IMR-90 (cell line): Measurements from ENCODE around the gene KMT5C. TPM values are rescaled to one million over a fixed set of nuclear protein-coding genes. Genes with fewer than 3 reads are reported as not detected.
A peak's percentile ranks its signal among the peaks of the same experiment; 100 is the strongest.

Source experiments
- ATAC-seq: fragments of 200-7000 bp; cut with Tn5 transposase; 2 replicates; pipeline ENCODE4 v1.9.1; 2020; ENCODE audit warnings: low read depth, mild to moderate bottlenecking, moderate library complexity
- BruUV-seq: library from RNA; stranded (reverse); fragments of 400-500 nt; replicated peaks from 2 replicates; lab custom pipeline; 2021; lab: Mats Ljungman, UMichigan
- CTCF ChIA-PET: fragments of 300-600 bp; formaldehyde crosslinking; extraction: SDS; loops from one replicate; lab custom pipeline; 2021; ENCODE audit warnings: antibody characterized with exemption; lab: Yijun Ruan, JAX
- POLR2A ChIA-PET: fragments of 300-600 bp; sonication (Branson Sonifier 250); formaldehyde crosslinking; loops from one replicate; lab custom pipeline; 2022; ENCODE audit warnings: antibody characterized with exemption; ENCODE audit not compliant: unreplicated experiment; lab: Charles Lee
- DNase-seq: peaks from one replicate; pipeline ENCODE4 v3.0.0; 2013
- H2AFZ ChIP-seq: replicated peaks from 2 replicates; pipeline ENCODE3; 2013; ENCODE audit warnings: low read length, mild to moderate bottlenecking; ENCODE audit not compliant: poor library complexity
- H2AK5ac ChIP-seq: 2 replicates; pipeline ENCODE4 v1.6.1; 2013; ENCODE audit warnings: low read depth, low read length, inconsistent platforms
- H2AK9ac ChIP-seq: replicated peaks from 2 replicates; pipeline ENCODE3; 2013; ENCODE audit warnings: mild to moderate bottlenecking, low read depth, low read length, moderate library complexity; ENCODE audit not compliant: poor library complexity
- H2BK120ac ChIP-seq: 2 replicates; pipeline ENCODE4 v1.6.1; 2013; ENCODE audit warnings: low read depth, low read length, inconsistent platforms
- H2BK15ac ChIP-seq: 3 replicates; pipeline ENCODE4 v1.6.1; 2013; ENCODE audit warnings: low read depth, low read length, inconsistent platforms
- H2BK20ac ChIP-seq: 2 replicates; pipeline ENCODE4 v1.6.1; 2013; ENCODE audit warnings: low read depth, mild to moderate bottlenecking, inconsistent platforms, low read length, moderate library complexity
- H2BK5ac ChIP-seq: 2 replicates; pipeline ENCODE4 v1.6.1; 2013; ENCODE audit warnings: mild to moderate bottlenecking, low read depth, low read length, inconsistent platforms; ENCODE audit not compliant: poor library complexity, severe bottlenecking
- H3K14ac ChIP-seq: replicated peaks from 2 replicates; pipeline ENCODE4 v1.6.1; 2013; ENCODE audit warnings: low read depth, low read length, inconsistent platforms
- H3K18ac ChIP-seq: 2 replicates; pipeline ENCODE4 v1.6.1; 2013; ENCODE audit warnings: low read depth, low read length, control low read depth
- H3K23ac ChIP-seq: 2 replicates; pipeline ENCODE4 v1.6.1; 2013; ENCODE audit warnings: low read depth, low read length, inconsistent platforms
- H3K27ac ChIP-seq: 2 replicates; pipeline ENCODE4 v1.5.1; 2013; ENCODE audit warnings: mild to moderate bottlenecking, control low read depth, low read length; ENCODE audit not compliant: insufficient read depth
- H3K27me3 ChIP-seq: 2 replicates; pipeline ENCODE4 v1.6.1; 2013; ENCODE audit warnings: low read length; ENCODE audit not compliant: control insufficient read depth, insufficient read depth
- H3K36me3 ChIP-seq: 2 replicates; pipeline ENCODE4 v1.6.1; 2013; ENCODE audit warnings: low read length, mixed read lengths; ENCODE audit not compliant: control insufficient read depth, insufficient read depth
- H3K4ac ChIP-seq: 2 replicates; pipeline ENCODE4 v1.6.1; 2013; ENCODE audit warnings: low read depth, low read length, inconsistent platforms
- H3K4me1 ChIP-seq: 2 replicates; pipeline ENCODE4 v1.6.1; 2013; ENCODE audit warnings: low read length, mixed read lengths; ENCODE audit not compliant: control insufficient read depth, insufficient read depth
- H3K4me2 ChIP-seq: 2 replicates; pipeline ENCODE4 v1.6.1; 2013; ENCODE audit warnings: low read depth, mild to moderate bottlenecking, control low read depth, low read length, moderate library complexity
- H3K4me3 ChIP-seq: 2 replicates; pipeline ENCODE4 v1.5.1; 2013; ENCODE audit warnings: low read depth, mild to moderate bottlenecking, control low read depth, low read length, moderate library complexity; ENCODE audit not compliant: insufficient read depth
- H3K56ac ChIP-seq: 2 replicates; pipeline ENCODE4 v1.6.1; 2013; ENCODE audit warnings: low read length, inconsistent platforms; ENCODE audit not compliant: insufficient read depth; ENCODE audit errors: extremely low read depth
- H3K79me1 ChIP-seq, 2 experiments: 2 replicates each; pipeline ENCODE4 v1.6.1; 2013; ENCODE audit warnings: low read length in 2 of 2, inconsistent platforms in 1 of 2, low read depth in 1 of 2
- H3K9ac ChIP-seq: 2 replicates; pipeline ENCODE4 v1.6.1; 2013; ENCODE audit warnings: low read depth, low read length, control low read depth
- H3K9me1 ChIP-seq: 2 replicates; pipeline ENCODE4 v1.6.1; 2013; ENCODE audit warnings: low read length, inconsistent platforms; ENCODE audit not compliant: insufficient read depth
- H3K9me3 ChIP-seq: 2 replicates; pipeline ENCODE4 v1.6.1; 2013; ENCODE audit warnings: low read length; ENCODE audit not compliant: control insufficient read depth, insufficient read depth
- H4K20me1 ChIP-seq: 2 replicates; pipeline ENCODE4 v1.6.1; 2013; ENCODE audit warnings: low read length, inconsistent platforms; ENCODE audit not compliant: insufficient read depth
- H4K5ac ChIP-seq: 2 replicates; pipeline ENCODE4 v1.6.1; 2013; ENCODE audit warnings: mild to moderate bottlenecking, low read depth, low read length, control low read depth
- H4K8ac ChIP-seq, 2 experiments: 2 replicates each; pipeline ENCODE4 v1.6.1; 2013; ENCODE audit warnings: low read depth in 2 of 2, low read length in 2 of 2, control low read depth in 1 of 2, inconsistent platforms in 1 of 2
- H4K91ac ChIP-seq: 2 replicates; pipeline ENCODE4 v1.6.1; 2013; ENCODE audit warnings: low read depth, low read length, inconsistent platforms; ENCODE audit not compliant: insufficient read depth
- CTCF ChIP-seq: conservative IDR thresholded peaks from 2 replicates; pipeline ENCODE4 v1.5.1; 2012; ENCODE audit warnings: mild to moderate bottlenecking, low read depth, low read length, improper control_type of control experiment
- MAZ ChIP-seq: IDR thresholded peaks from 2 replicates; pipeline ENCODE4 v1.6.1; 2012; ENCODE audit warnings: low read depth, mild to moderate bottlenecking, low read length, improper control_type of control experiment, moderate library complexity, borderline replicate concordance
- SMC3 ChIP-seq: fragments of 150-350 bp; IDR thresholded peaks from 2 replicates; pipeline ENCODE4 v1.6.1; 2016; ENCODE audit warnings: low read depth, mild to moderate bottlenecking, antibody characterized with exemption, low read length, moderate library complexity
- WGBS, 2 experiments: methylation state at CpG; one replicate each; pipeline versions ENCODE4 v1.1.5 to v1.1.7; 2013; ENCODE audit warnings: missing lambda C conversion rate in 2 of 2; ENCODE audit not compliant: insufficient read length in 1 of 2; ENCODE audit errors: extremely low coverage in 2 of 2; 5-methylcytosine and 5-hydroxymethylcytosine counted together
- dilution Hi-C: fragments of 300-500 bp; cut with HindIII; formaldehyde crosslinking; loops from one replicate; pipeline ENCODE4 v1.14.3; 2018; ENCODE audit warnings: low sequenced_read_pairs; ENCODE audit not compliant: unreplicated experiment
- in situ Hi-C: fragments of 300-500 bp; cut with MboI; formaldehyde crosslinking; loops from 3 replicates; pipeline ENCODE4 v1.14.3; 2019; ENCODE audit warnings: low sequenced_read_pairs, inconsistent platforms, mixed read lengths
- intact Hi-C: fragments of 100-400 bp; cut with micrococcal nuclease; formaldehyde crosslinking; loops from 2 replicates; pipeline ENCODE4 v1.10.0; 2022
- polyA plus RNA-seq, 3 experiments: library from polyadenylated mRNA; depleted of rRNA; stranded (reverse); fragments of >200 nt; gene quantifications; 2 replicates each; pipeline ENCODE4 v1.2.3, GENCODE V29; 2012; ENCODE audit warnings: low replicate concordance in 1 of 3
- total RNA-seq: library from RNA; depleted of rRNA; stranded (reverse); fragments of >200 nt; gene quantifications from 2 replicates; pipeline ENCODE4 v1.2.3, GENCODE V29; 2012

KMT5C gene
- total and polyA plus RNA-seq, 2 of the 4 experiments (the other 2 are of a cell fraction) = 1.8 to 5.9 TPM

- 0 out of 2 replicates have a peak overlapping the region, but pooled peaks have one; percentile 16 for H2AK5ac ChIP-seq
- no peak overlapping the region for H4K8ac ChIP-seq
- peaks cover 4 to 17% of the 10 kb centered on the region in 2 experiments; a peak in 3 of 4 replicates for H3K79me1 ChIP-seq
- in situ Hi-C loops (no loop called here), dilution Hi-C loops (no loop called here), intact Hi-C loops (no loop called here)
- H4K91ac ChIP-seq = no peak overlapping the region
- peak overlapping the region; percentile 92 for H3K9ac ChIP-seq
- BruUV-seq = no TSS peak
- peak overlapping the region; percentile 85 for H2AFZ ChIP-seq
- H3K9me3 ChIP-seq = no peaks in the 10 kb centered on the region
- no peak overlapping the region; the same call in 1 of the 2 replicates for H3K14ac ChIP-seq
- H3K56ac ChIP-seq = no peak overlapping the region
- H2BK120ac ChIP-seq = no peak overlapping the region
- H2AK9ac ChIP-seq = peak overlapping the region; percentile 97
- H4K5ac ChIP-seq = no peak overlapping the region
- 7% methylated on average over 3 of the region's 24 CpGs; no CpG with 5 or more reads in 1 of the 2 experiments for WGBS, 2 experiments
- H3K9me1 ChIP-seq = peaks cover 10% of the 10 kb centered on the region; the same call in 1 of the 2 replicates
- peak overlapping the region; percentile 25 for H2BK5ac ChIP-seq
- no peaks in the 10 kb centered on the region for H3K27me3 ChIP-seq
- ATAC-seq (no peak), DNase-seq (no peak)
- H3K4me1 ChIP-seq = peaks cover 13% of the 10 kb centered on the region
- H3K4me3 ChIP-seq = peak overlapping the region; percentile 87
- no peak overlapping the region for H2BK15ac ChIP-seq
- no peak overlapping the region for H2BK20ac ChIP-seq
- ChIA-PET POLR2A (no interaction called here), CTCF (no interaction called here)
- no peak overlapping the region for H3K18ac ChIP-seq
- H3K4ac ChIP-seq = peak overlapping the region; percentile 76; the same call in 1 of the 2 replicates
- H4K20me1 ChIP-seq = peaks cover 6% of the 10 kb centered on the region
- peak; percentile 27; the same call in 1 of the 2 replicates for TF ChIP-seq CTCF
- TF ChIP-seq MAZ = peak; percentile 9; the same call in 1 of the 2 replicates
- TF ChIP-seq SMC3 = no peak
- peaks cover 11% of the 10 kb centered on the region; the same call in 1 of the 2 replicates for H3K36me3 ChIP-seq
- H3K4me2 ChIP-seq = peak overlapping the region; percentile 95
- H3K23ac ChIP-seq = peak overlapping the region; percentile 37; the same call in 1 of the 2 replicates
- peak overlapping the region; percentile 88; the same call in 1 of the 2 replicates for H3K27ac ChIP-seq
Observed at GRCh38 chr19:55340784-55341147, 1.1 kb downstream of the KMT5C start.
